Keratinocyte (primary cell): ENCODE data around the gene ACTG1. TPM values are rescaled to one million over a fixed set of nuclear protein-coding genes. Genes with fewer than 3 reads are reported as not detected.

Experiments
- DNase-seq: peaks from one replicate; pipeline ENCODE4 v3.0.0-alpha.2; 2011; ENCODE audit warnings: low read depth, missing footprints, low spot score
- FAIRE-seq: peaks from 2 replicates; lab custom pipeline; 2011; peaks lifted over from hg19 to GRCh38; lab: Jason Lieb, UNC
- H2AFZ ChIP-seq: 2 replicates; pipeline ENCODE4 v1.6.0; 2012; ENCODE audit warnings: low read length, control low read depth, inconsistent platforms; ENCODE audit not compliant: control insufficient read depth
- H3K27ac ChIP-seq: 2 replicates; pipeline ENCODE4 v1.5.1; 2011; ENCODE audit warnings: low read length; ENCODE audit not compliant: control insufficient read depth, insufficient read depth
- H3K27me3 ChIP-seq: 3 replicates; pipeline ENCODE4 v1.6.0; 2011; ENCODE audit warnings: low read length; ENCODE audit not compliant: control insufficient read depth, insufficient read depth; ENCODE audit errors: extremely low read depth
- H3K36me3 ChIP-seq, 2 experiments: 2 replicates in 1 of 2; 3 replicates in 1 of 2; pipeline ENCODE4 v1.5.1; 2011; ENCODE audit warnings: low read length in 2 of 2, mild to moderate bottlenecking in 1 of 2; ENCODE audit not compliant: control insufficient read depth in 2 of 2, insufficient read depth in 2 of 2; ENCODE audit errors: extremely low read depth in 1 of 2
- H3K4me1 ChIP-seq: 3 replicates; pipeline ENCODE4 v1.5.1; 2011; ENCODE audit warnings: low read length; ENCODE audit not compliant: control insufficient read depth, insufficient read depth; ENCODE audit errors: extremely low read depth
- H3K4me2 ChIP-seq: 3 replicates; pipeline ENCODE4 v1.6.0; 2011; ENCODE audit warnings: low read depth, low read length; ENCODE audit not compliant: control insufficient read depth, insufficient read depth; ENCODE audit errors: extremely low read depth
- H3K4me3 ChIP-seq, 3 experiments: fragments of 200-600 bp in 1 of 3; sonication (generic) in 1 of 3; 2 replicates in 2 of 3; 3 replicates in 1 of 3; pipeline ENCODE4 v1.5.1; 2011 to 2016; ENCODE audit warnings: low read length in 3 of 3, mild to moderate bottlenecking in 3 of 3, control low read depth in 2 of 3, inconsistent platforms in 1 of 3, low read depth in 1 of 3, mixed read lengths in 1 of 3, mixed run types in 1 of 3, moderate library complexity in 1 of 3; ENCODE audit not compliant: control insufficient read depth in 2 of 3, insufficient read depth in 2 of 3; ENCODE audit errors: extremely low read depth in 1 of 3
- H3K79me2 ChIP-seq: 2 replicates; pipeline ENCODE4 v1.6.0; 2012; ENCODE audit warnings: low read length; ENCODE audit not compliant: control insufficient read depth, insufficient read depth
- H3K9ac ChIP-seq: 3 replicates; pipeline ENCODE4 v1.6.0; 2011; ENCODE audit warnings: low read length; ENCODE audit not compliant: control insufficient read depth, insufficient read depth; ENCODE audit errors: extremely low read depth
- H3K9me1 ChIP-seq: 3 replicates; pipeline ENCODE4 v1.6.0; 2011; ENCODE audit warnings: low read length; ENCODE audit not compliant: control insufficient read depth, insufficient read depth; ENCODE audit errors: extremely low read depth
- H3K9me3 ChIP-seq: 2 replicates; pipeline ENCODE4 v1.5.1; 2012; ENCODE audit warnings: low read depth, low read length; ENCODE audit not compliant: control insufficient read depth
- H4K20me1 ChIP-seq: 3 replicates; pipeline ENCODE4 v1.6.0; 2011; ENCODE audit warnings: low read length; ENCODE audit not compliant: control insufficient read depth, insufficient read depth; ENCODE audit errors: extremely low read depth
- CTCF ChIP-seq, 3 experiments: IDR thresholded peaks in 1 of 3; conservative IDR thresholded peaks in 1 of 3; optimal IDR thresholded peaks in 1 of 3; 2 replicates in 2 of 3; 3 replicates in 1 of 3; pipeline versions ENCODE3 to v1.5.1; 2011; ENCODE audit warnings: low read length in 3 of 3, mild to moderate bottlenecking in 3 of 3, moderate library complexity in 2 of 3, control low read depth in 1 of 3, inconsistent platforms in 1 of 3; ENCODE audit not compliant: insufficient read depth in 2 of 3; ENCODE audit errors: extremely low read depth in 1 of 3
- EZH2 ChIP-seq: IDR thresholded peaks from one replicate; pipeline ENCODE4 v1.6.1; 2012; ENCODE audit warnings: inconsistent platforms, mild to moderate bottlenecking, low read length, moderate library complexity
- dilution Hi-C: fragments of 300-500 bp; cut with MboI; formaldehyde crosslinking; loops from one replicate; pipeline ENCODE4 v1.7.0; 2020; ENCODE audit warnings: low sequenced_read_pairs; ENCODE audit not compliant: extremely low pct_ligation_motif_present
- polyA plus RNA-seq, 5 experiments: library from polyadenylated mRNA; depleted of rRNA in 3 of 5; stranded (reverse) in 3 of 5; stranded (forward) in 1 of 5; unstranded in 1 of 5; fragments of >200 nt; gene quantifications; 1 replicate in 1 of 5; 2 replicates in 3 of 5; 3 replicates in 1 of 5; pipeline versions ENCODE4 v1.2.1 to v1.2.3, GENCODE V29; 2011 to 2012; ENCODE audit warnings: missing spikeins in 2 of 5, low read depth in 1 of 5, low replicate concordance in 1 of 5

Gene ACTG1
- polyA plus RNA-seq, 1 donor (not counting 4 experiments of a cell fraction or from before 2014, with no cell fraction given) = 1,867 TPM

- H2AFZ ChIP-seq = no peak overlapping the region
- no peak overlapping the region for H3K4me2 ChIP-seq
- dilution Hi-C loops = no loop called here
- H3K4me1 ChIP-seq = peaks cover 3% of the 10 kb centered on the region
- peaks cover 2 to 3% of the 10 kb centered on the region in 2 experiments for H3K36me3 ChIP-seq
- no peak overlapping the region for H3K27ac ChIP-seq
- H3K9me1 ChIP-seq = no peaks in the 10 kb centered on the region
- H3K27me3 ChIP-seq = peaks cover 34% of the 10 kb centered on the region
- H4K20me1 ChIP-seq = peaks cover 7% of the 10 kb centered on the region
- no peak overlapping the region for H3K9ac ChIP-seq
- no peak for FAIRE-seq
- H3K4me3 ChIP-seq = no peak overlapping the region
- no peak for DNase-seq
- TF ChIP-seq EZH2 = no peak
- no peak for TF ChIP-seq CTCF (optimal IDR thresholded peaks at IDR 0.05 in 1 of 3, IDR thresholded peaks at IDR 0.05 in 1 of 3, conservative IDR thresholded peaks at IDR 0.05 in 1 of 3; ENCODE audit: extremely low read depth in 1 of 3, insufficient read depth in 2 of 3, low read length in 3 of 3)
- no peaks in the 10 kb centered on the region for H3K79me2 ChIP-seq
- peaks cover 2% of the 10 kb centered on the region for H3K9me3 ChIP-seq
Measured at GRCh38 chr17:81535480-81536298, 23.1 kb upstream of the ACTG1 start.

- Histone ChIP-seq H4K20me1 (peaks cover 7% of the 10 kb centered on the region), H3K9ac (no peak overlapping the region), H3K27ac (no peak overlapping the region), H2AFZ (no peak overlapping the region), H3K9me3 (peaks cover 2% of the 10 kb centered on the region), H3K4me2 (no peak overlapping the region), H3K4me3 (no peak overlapping the region), H3K4me1 (peaks cover 3% of the 10 kb centered on the region), H3K9me1 (no peaks in the 10 kb centered on the region), H3K36me3 (peaks cover 2 to 3% of the 10 kb centered on the region in 2 experiments), H3K27me3 (peaks cover 38% of the 10 kb centered on the region), H3K79me2 (no peaks in the 10 kb centered on the region)
- DNase-seq (no peak), FAIRE-seq (no peak)
- TF ChIP-seq EZH2 = no peak
- TF ChIP-seq CTCF (optimal IDR thresholded peaks at IDR 0.05 in 1 of 3, IDR thresholded peaks at IDR 0.05 in 1 of 3, conservative IDR thresholded peaks at IDR 0.05 in 1 of 3; ENCODE audit: extremely low read depth in 1 of 3, insufficient read depth in 2 of 3, low read length in 3 of 3) = no peak
- dilution Hi-C loops = no loop called here
Measured at GRCh38 chr17:81535007-81535328, 22.4 kb upstream of the ACTG1 start.
